IMR-90 (cell line): Measurements from ENCODE around the gene SESN3.

ENCODE experiments used
- CTCF ChIP-seq: conservative IDR thresholded peaks from 2 replicates; pipeline ENCODE4 v1.5.1; 2012; ENCODE audit warnings: mild to moderate bottlenecking, low read depth, low read length, improper control_type of control experiment
- MXI1 ChIP-seq: IDR thresholded peaks from 2 replicates; pipeline ENCODE4 v1.6.1; 2012; ENCODE audit warnings: low read depth, mild to moderate bottlenecking, low read length, moderate library complexity, borderline replicate concordance
- NFE2L2 ChIP-seq: fragments of 150-350 bp; IDR thresholded peaks from 2 replicates; pipeline ENCODE4 v1.6.1; 2016; ENCODE audit warnings: low read depth, mild to moderate bottlenecking, low read length
- POLR2A ChIP-seq: IDR thresholded peaks from 2 replicates; pipeline ENCODE4 v1.6.1; 2012; ENCODE audit warnings: mild to moderate bottlenecking, low read depth, low read length
- RAD21 ChIP-seq: IDR thresholded peaks from 2 replicates; pipeline ENCODE4 v1.6.1; 2012; ENCODE audit warnings: low read length, improper control_type of control experiment
- USF2 ChIP-seq: fragments of 150-350 bp; IDR thresholded peaks from 2 replicates; pipeline ENCODE4 v1.6.1; 2017; ENCODE audit warnings: mild to moderate bottlenecking, antibody characterized with exemption, low read length, low read depth

- TF ChIP-seq MXI1 (no peak), USF2 (no peak), RAD21 (no peak), CTCF (no peak), POLR2A (no peak), NFE2L2 (no peak)
Measured at GRCh38 chr11:95140397-95141033, 90.5 kb downstream of the SESN3 start.
